ENCODE data around the gene EPB42.

DNA sequence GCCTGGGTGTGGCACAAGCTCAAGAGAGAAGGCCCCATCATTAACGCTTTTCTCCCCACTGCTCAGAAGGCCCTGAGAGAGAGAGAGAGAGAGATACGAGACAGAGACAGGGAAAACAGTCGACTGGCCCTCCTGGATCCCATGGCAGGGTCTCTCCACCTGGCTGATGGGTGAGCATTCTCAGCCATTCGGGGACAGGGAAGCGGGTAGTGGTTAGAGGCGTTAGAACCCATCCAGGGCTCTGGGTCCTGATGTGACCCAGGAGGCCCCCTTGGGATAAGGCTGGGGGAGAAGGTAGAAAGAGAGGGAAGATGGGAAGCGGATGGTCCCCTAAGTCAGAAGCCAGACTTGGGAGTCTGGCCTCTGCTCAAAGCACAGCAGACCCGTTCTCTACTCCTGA, 38.0 kb upstream of the EPB42 start:
- TF ChIP-seq EP300 (IDR thresholded peaks at IDR 0.05) = no peak
- TF ChIP-seq, protein P1, sequence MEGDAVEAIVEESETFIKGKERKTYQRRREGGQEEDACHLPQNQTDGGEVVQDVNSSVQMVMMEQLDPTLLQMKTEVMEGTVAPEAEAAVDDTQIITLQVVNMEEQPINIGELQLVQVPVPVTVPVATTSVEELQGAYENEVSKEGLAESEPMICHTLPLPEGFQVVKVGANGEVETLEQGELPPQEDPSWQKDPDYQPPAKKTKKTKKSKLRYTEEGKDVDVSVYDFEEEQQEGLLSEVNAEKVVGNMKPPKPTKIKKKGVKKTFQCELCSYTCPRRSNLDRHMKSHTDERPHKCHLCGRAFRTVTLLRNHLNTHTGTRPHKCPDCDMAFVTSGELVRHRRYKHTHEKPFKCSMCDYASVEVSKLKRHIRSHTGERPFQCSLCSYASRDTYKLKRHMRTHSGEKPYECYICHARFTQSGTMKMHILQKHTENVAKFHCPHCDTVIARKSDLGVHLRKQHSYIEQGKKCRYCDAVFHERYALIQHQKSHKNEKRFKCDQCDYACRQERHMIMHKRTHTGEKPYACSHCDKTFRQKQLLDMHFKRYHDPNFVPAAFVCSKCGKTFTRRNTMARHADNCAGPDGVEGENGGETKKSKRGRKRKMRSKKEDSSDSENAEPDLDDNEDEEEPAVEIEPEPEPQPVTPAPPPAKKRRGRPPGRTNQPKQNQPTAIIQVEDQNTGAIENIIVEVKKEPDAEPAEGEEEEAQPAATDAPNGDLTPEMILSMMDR (IDR thresholded peaks at IDR 0.05) = no peak
- TF ChIP-seq POLR2A (IDR thresholded peaks at IDR 0.05) = no peak
